ENCODE measurements around the gene DRC7. TPM values are rescaled to one million over a fixed set of nuclear protein-coding genes. Genes with fewer than 3 reads are reported as not detected.

The DRC7 gene
- polyA plus RNA-seq, 1 of the 3 experiments (the other 2 are of a cell fraction) = 0.58 TPM

DNA sequence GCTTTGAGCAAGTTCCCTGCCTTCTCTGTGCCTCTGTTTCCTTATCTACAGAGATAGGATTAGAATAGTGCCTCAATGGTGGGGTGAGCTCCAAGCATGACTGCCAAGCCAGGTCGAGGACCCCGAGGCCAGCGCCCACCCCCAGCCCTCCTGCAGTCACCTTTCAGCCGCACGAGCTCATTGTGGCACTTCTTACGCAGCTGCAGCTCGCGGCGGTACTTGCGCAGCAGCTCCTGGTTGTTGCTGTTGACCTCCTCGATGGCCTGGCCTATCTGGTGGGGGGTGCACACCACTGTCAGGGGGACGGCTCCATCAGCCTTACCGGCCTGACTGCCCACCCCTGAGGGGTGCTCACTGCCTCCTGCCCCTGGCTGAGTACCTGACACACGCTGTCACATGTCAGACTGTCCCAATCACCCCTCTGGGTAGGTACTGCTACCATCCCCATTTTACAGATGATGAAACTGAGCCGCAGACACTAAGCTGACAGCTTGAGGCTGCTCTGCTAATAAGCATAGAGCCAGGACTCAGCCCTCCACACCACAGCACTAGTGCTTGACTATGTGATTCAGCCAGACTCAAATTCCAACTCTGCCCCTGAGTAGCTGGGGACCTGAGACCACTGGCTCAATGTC, 72.2 kb downstream of the DRC7 start (continued):
- TF ChIP-seq CHD2 (IDR thresholded peaks at IDR 0.05; ENCODE audit: low read length, partially characterized antibody) (no peak), GATA2 (CRISPR knock-in tag; IDR thresholded peaks at IDR 0.05) (no peak), MXI1 (IDR thresholded peaks at IDR 0.05; ENCODE audit: low read depth, low read length) (no peak), FOXJ3 (CRISPR knock-in tag; IDR thresholded peaks at IDR 0.05) (no peak), EZH2phosphoT487 (IDR thresholded peaks at IDR 0.05; ENCODE audit: borderline replicate concordance, low read depth) (no peak)
- TF ChIP-seq, protein P1, sequence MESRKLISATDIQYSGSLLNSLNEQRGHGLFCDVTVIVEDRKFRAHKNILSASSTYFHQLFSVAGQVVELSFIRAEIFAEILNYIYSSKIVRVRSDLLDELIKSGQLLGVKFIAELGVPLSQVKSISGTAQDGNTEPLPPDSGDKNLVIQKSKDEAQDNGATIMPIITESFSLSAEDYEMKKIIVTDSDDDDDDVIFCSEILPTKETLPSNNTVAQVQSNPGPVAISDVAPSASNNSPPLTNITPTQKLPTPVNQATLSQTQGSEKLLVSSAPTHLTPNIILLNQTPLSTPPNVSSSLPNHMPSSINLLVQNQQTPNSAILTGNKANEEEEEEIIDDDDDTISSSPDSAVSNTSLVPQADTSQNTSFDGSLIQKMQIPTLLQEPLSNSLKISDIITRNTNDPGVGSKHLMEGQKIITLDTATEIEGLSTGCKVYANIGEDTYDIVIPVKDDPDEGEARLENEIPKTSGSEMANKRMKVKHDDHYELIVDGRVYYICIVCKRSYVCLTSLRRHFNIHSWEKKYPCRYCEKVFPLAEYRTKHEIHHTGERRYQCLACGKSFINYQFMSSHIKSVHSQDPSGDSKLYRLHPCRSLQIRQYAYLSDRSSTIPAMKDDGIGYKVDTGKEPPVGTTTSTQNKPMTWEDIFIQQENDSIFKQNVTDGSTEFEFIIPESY (IDR thresholded peaks at IDR 0.05; ENCODE audit: borderline replicate concordance, low read depth) = no peak

GRCh38 chr16:57769541-57770145, 75.0 kb downstream of the DRC7 start:
- H3K27ac ChIP-seq (ENCODE audit: low read depth in 2 of 2, low read length in 1 of 2) = no peak overlapping the region
- H3K4me1 ChIP-seq (ENCODE audit: control insufficient read depth in 1 of 2, insufficient read depth in 2 of 2, low read depth in 1 of 2, low read length in 1 of 2) = no peaks in the 10 kb centered on the region; a peak in 3 of 4 replicates
- DNase-seq = no peak
- H3K4me3 ChIP-seq (ENCODE audit: low read depth in 2 of 2, low read length in 1 of 2) = no peak overlapping the region
- H3K4me2 ChIP-seq = no peak overlapping the region
- peaks cover 12% of the 10 kb centered on the region for H3F3A ChIP-seq (replicated peaks; ENCODE audit: insufficient read depth)
- TF ChIP-seq YY1 (IDR thresholded peaks at IDR 0.05; ENCODE audit: low read depth) (no peak), FOXM1 (IDR thresholded peaks at IDR 0.05; ENCODE audit: low read depth) (no peak)
- 97% methylated on average over 11 of the region's 22 CpGs for WGBS (ENCODE audit: low lambda C conversion rate)
- no peak overlapping the region for H2AFZ ChIP-seq (ENCODE audit: low read depth)
- H3K79me2 ChIP-seq (ENCODE audit: insufficient read depth) = 0 out of 2 replicates have a peak, but pooled peaks cover 2% of the 10 kb centered on the region
- no peaks in the 10 kb centered on the region for H3K27me3 ChIP-seq (ENCODE audit: insufficient read depth)
- no peaks in the 10 kb centered on the region for H3K9me3 ChIP-seq
- CTCF ChIA-PET = interaction anchor here (1.0 to 1.3 kb wide), 3 partner anchors 12 to 59 kb away, joined by 3 to 7 read pairs (median 5); no protein-coding TSS in a partner anchor
- H3K9ac ChIP-seq = no peak overlapping the region
- H3K36me3 ChIP-seq (replicated peaks in 1 of 2; ENCODE audit: control insufficient read depth in 1 of 2, insufficient read depth in 2 of 2, low read length in 1 of 2) = peaks cover 13 to 25% of the 10 kb centered on the region in 2 experiments
- H3K9me2 ChIP-seq = no peaks in the 10 kb centered on the region
- H4K20me1 ChIP-seq (ENCODE audit: insufficient read depth) = peaks cover 9% of the 10 kb centered on the region; the same call in 1 of the 2 replicates
- POLR2A ChIA-PET = no interaction called here

- no peak overlapping the region for H3K4me2 ChIP-seq
- H3K27ac ChIP-seq (ENCODE audit: low read depth in 2 of 2, low read length in 1 of 2) = no peak overlapping the region
- H3K4me1 ChIP-seq (ENCODE audit: control insufficient read depth in 1 of 2, insufficient read depth in 2 of 2, low read depth in 1 of 2, low read length in 1 of 2) = no peaks in the 10 kb centered on the region; a peak in 2 of 4 replicates
- no peak overlapping the region for H3K9ac ChIP-seq
- H3F3A ChIP-seq (replicated peaks; ENCODE audit: insufficient read depth) = peaks cover 8% of the 10 kb centered on the region
- no peaks in the 10 kb centered on the region for H3K9me2 ChIP-seq
- CTCF ChIA-PET = interaction anchor here (0.8 to 1.3 kb wide), 6 partner anchors 12 to 349 kb away, joined by 3 to 7 read pairs (median 3); no protein-coding TSS in a partner anchor
- no peak overlapping the region for H3K4me3 ChIP-seq (ENCODE audit: low read depth in 2 of 2, low read length in 1 of 2)
- H4K20me1 ChIP-seq (ENCODE audit: insufficient read depth) = peaks cover 9% of the 10 kb centered on the region; the same call in 1 of the 2 replicates
- H3K36me3 ChIP-seq (replicated peaks in 1 of 2; ENCODE audit: control insufficient read depth in 1 of 2, insufficient read depth in 2 of 2, low read length in 1 of 2) = peaks cover 10 to 25% of the 10 kb centered on the region in 2 experiments
- H3K9me3 ChIP-seq = no peaks in the 10 kb centered on the region
- POLR2A ChIA-PET = no interaction called here
- peaks cover 6% of the 10 kb centered on the region; the same call in 1 of the 2 replicates for H3K79me2 ChIP-seq (ENCODE audit: insufficient read depth)
- H2AFZ ChIP-seq (ENCODE audit: low read depth) = no peak overlapping the region
- no peaks in the 10 kb centered on the region for H3K27me3 ChIP-seq (ENCODE audit: insufficient read depth)
- DNase-seq = no peak
- 100% methylated on average over 5 of the region's 15 CpGs for WGBS (ENCODE audit: low lambda C conversion rate)
- no peak for TF ChIP-seq MEF2A (IDR thresholded peaks at IDR 0.05; ENCODE audit: borderline replicate concordance, low read depth)
- no peak for TF ChIP-seq FOXJ3 (CRISPR knock-in tag; IDR thresholded peaks at IDR 0.05)
- TF ChIP-seq YY1 (IDR thresholded peaks at IDR 0.05; ENCODE audit: low read depth) = no peak
- no peak for TF ChIP-seq NFIC (IDR thresholded peaks at IDR 0.05; ENCODE audit: borderline replicate concordance)
- no peak for TF ChIP-seq FOSL2 (IDR thresholded peaks at IDR 0.05; ENCODE audit: borderline replicate concordance, low read depth)
- TF ChIP-seq, protein P2, sequence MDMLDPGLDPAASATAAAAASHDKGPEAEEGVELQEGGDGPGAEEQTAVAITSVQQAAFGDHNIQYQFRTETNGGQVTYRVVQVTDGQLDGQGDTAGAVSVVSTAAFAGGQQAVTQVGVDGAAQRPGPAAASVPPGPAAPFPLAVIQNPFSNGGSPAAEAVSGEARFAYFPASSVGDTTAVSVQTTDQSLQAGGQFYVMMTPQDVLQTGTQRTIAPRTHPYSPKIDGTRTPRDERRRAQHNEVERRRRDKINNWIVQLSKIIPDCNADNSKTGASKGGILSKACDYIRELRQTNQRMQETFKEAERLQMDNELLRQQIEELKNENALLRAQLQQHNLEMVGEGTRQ (IDR thresholded peaks at IDR 0.05; ENCODE audit: borderline replicate concordance, low read depth, low read length) = no peak
- TF ChIP-seq EZH2phosphoT487 (IDR thresholded peaks at IDR 0.05; ENCODE audit: borderline replicate concordance, low read depth) = no peak
- no peak for TF ChIP-seq ELF1 (IDR thresholded peaks at IDR 0.05)
- TF ChIP-seq POLR2AphosphoS5 (IDR thresholded peaks at IDR 0.05; ENCODE audit: low read depth, low read length) = no peak
- no peak for TF ChIP-seq NRF1 (IDR thresholded peaks at IDR 0.05; ENCODE audit: low read depth, low read length)
- TF ChIP-seq SIN3A (IDR thresholded peaks at IDR 0.05; ENCODE audit: borderline replicate concordance, low read depth, low read length) = no peak
- TF ChIP-seq, protein P3, sequence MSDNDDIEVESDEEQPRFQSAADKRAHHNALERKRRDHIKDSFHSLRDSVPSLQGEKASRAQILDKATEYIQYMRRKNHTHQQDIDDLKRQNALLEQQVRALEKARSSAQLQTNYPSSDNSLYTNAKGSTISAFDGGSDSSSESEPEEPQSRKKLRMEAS (IDR thresholded peaks at IDR 0.05; ENCODE audit: low read depth) = no peak
- no peak for TF ChIP-seq MXI1 (IDR thresholded peaks at IDR 0.05; ENCODE audit: low read depth, low read length)
These were observed 75.8 kb downstream of the DRC7 start for GRCh38 chr16:57770361-57770760.
